HG02840 (cell line): Measurements from ENCODE around the gene AIFM1.

Experiments used
- ATAC-seq: cut with Tn5 transposase; IDR thresholded peaks from one replicate; pipeline ENCODE4 v1.9.1; 2021; ENCODE audit warnings: mild to moderate bottlenecking, moderate library complexity, moderate number of reproducible peaks; ENCODE audit not compliant: unreplicated experiment, low FRiP score

Gene AIFM1

GRCh38 chrX:130097507-130098209, 68.0 kb downstream of the AIFM1 start:
- no peak for ATAC-seq

- ATAC-seq, result no peak
Observed at GRCh38 chrX:130095249-130096030, 70.2 kb downstream of the AIFM1 start.

GRCh38 chrX:130094696-130095095, 70.9 kb downstream of the AIFM1 start:
- no peak for ATAC-seq

GRCh38 chrX:130093271-130093670, 72.4 kb downstream of the AIFM1 start:
- no peak for ATAC-seq

- peak; percentile 95 for ATAC-seq
Observed at GRCh38 chrX:130091980-130092522, 73.6 kb downstream of the AIFM1 start.

GRCh38 chrX:130090364-130090763, 75.3 kb downstream of the AIFM1 start:
- no peak for ATAC-seq

GRCh38 chrX:130086447-130087206, 79.0 kb downstream of the AIFM1 start:
- no peak for ATAC-seq

GRCh38 chrX:130085551-130086446, 79.8 kb downstream of the AIFM1 start:
- no peak for ATAC-seq

GRCh38 chrX:130084631-130085237, 80.9 kb downstream of the AIFM1 start:
- peak; percentile 44 for ATAC-seq

GRCh38 chrX:130083656-130084382, 81.8 kb downstream of the AIFM1 start:
- no peak for ATAC-seq

- no peak for ATAC-seq
Observed at GRCh38 chrX:130083107-130083490, 82.5 kb downstream of the AIFM1 start.

- ATAC-seq, result peak; percentile 56
Observed at GRCh38 chrX:130082244-130083106, 83.2 kb downstream of the AIFM1 start.

GRCh38 chrX:130081421-130082045, 84.1 kb downstream of the AIFM1 start:
- no peak for ATAC-seq

- ATAC-seq, result no peak
Observed at GRCh38 chrX:130080791-130081367, 84.8 kb downstream of the AIFM1 start.

GRCh38 chrX:130079824-130080406, 85.7 kb downstream of the AIFM1 start:
- no peak for ATAC-seq
